Activated T-helper 2 cell treated with anti-CD3 and anti-CD28 coated beads, Interferon-gamma antibody, Interleukin-2, Interleukin-4, amounts not matched to agents 10 μg/mL and 5 μg/mL and 100 μg/mL, durations not matched to agents 14 hours and 24 hours and 36 hours (primary cell): ENCODE data around the gene GALK2. TPM values are rescaled to one million over a fixed set of nuclear protein-coding genes. Genes with fewer than 3 reads are reported as not detected.

Source experiments
- DNase-seq: peaks from one replicate; pipeline ENCODE4 v3.0.0; 2021; ENCODE audit warnings: low spot score
- H3K27ac Mint-ChIP-seq: one replicate; pipeline ENCODE4 v1.8.0; 2021; ENCODE audit warnings: mixed read lengths
- H3K27me3 Mint-ChIP-seq: one replicate; pipeline ENCODE4 v1.8.0; 2021; ENCODE audit warnings: low read depth, mixed read lengths
- H3K36me3 Mint-ChIP-seq: one replicate; pipeline ENCODE4 v1.8.0; 2021; ENCODE audit warnings: low read depth, mixed read lengths
- H3K4me1 Mint-ChIP-seq: one replicate; pipeline ENCODE4 v1.8.0; 2021; ENCODE audit warnings: low read depth, mixed read lengths
- H3K4me3 Mint-ChIP-seq: one replicate; pipeline ENCODE4 v1.8.0; 2021; ENCODE audit warnings: low read depth, mild to moderate bottlenecking, moderate library complexity, mixed read lengths
- H3K9me3 Mint-ChIP-seq: one replicate; pipeline ENCODE4 v1.8.0; 2021; ENCODE audit warnings: mixed read lengths
- intact Hi-C: fragments of 100-400 bp; cut with micrococcal nuclease; formaldehyde crosslinking; loops from one replicate; pipeline ENCODE4 v1.15.1; 2023
- total RNA-seq: library from RNA; stranded (reverse); gene quantifications from 2 replicates; pipeline ENCODE4 v1.2.3, GENCODE V29; 2022

The GALK2 gene
- total RNA-seq, 1 donor from 2014 or later, result 33.3 TPM

GRCh38 chr15:49308686-49309085 is 138.6 kb downstream of the GALK2 start:
- no peak for DNase-seq
- peaks cover 9% of the 10 kb centered on the region for H3K4me1 Mint-ChIP-seq
- intact Hi-C loops, result no loop called here
- H3K27ac Mint-ChIP-seq, result no peak overlapping the region
- H3K27me3 Mint-ChIP-seq, result no peaks in the 10 kb centered on the region
- peaks cover 26% of the 10 kb centered on the region for H3K36me3 Mint-ChIP-seq
- no peaks in the 10 kb centered on the region for H3K9me3 Mint-ChIP-seq
- H3K4me3 Mint-ChIP-seq, result no peak overlapping the region

DNA sequence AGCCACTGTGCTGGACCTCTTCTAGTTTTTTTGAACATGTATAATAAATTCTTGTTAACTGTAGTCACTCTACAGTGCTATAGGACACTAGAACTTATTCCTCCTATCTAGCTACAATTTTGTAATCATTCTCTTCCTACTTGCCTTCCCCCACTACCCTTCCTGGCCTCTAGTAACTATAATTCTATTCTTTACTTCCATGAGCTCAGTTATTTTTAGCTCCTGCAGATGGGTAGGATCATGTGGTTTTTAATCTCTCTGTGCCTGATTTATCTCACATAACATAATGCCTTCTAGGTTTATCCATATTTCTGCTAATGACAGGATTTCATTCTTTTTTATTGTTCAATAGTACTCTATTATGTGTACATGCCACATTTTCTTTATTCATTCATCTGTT is 139.8 kb downstream of the GALK2 start:
- H3K36me3 Mint-ChIP-seq, result peaks cover 18% of the 10 kb centered on the region
- peaks cover 9% of the 10 kb centered on the region for H3K4me1 Mint-ChIP-seq
- H3K27me3 Mint-ChIP-seq, result no peaks in the 10 kb centered on the region
- no peak for DNase-seq
- H3K27ac Mint-ChIP-seq, result no peak overlapping the region
- H3K4me3 Mint-ChIP-seq, result no peak overlapping the region
- intact Hi-C loops, result no loop called here
- H3K9me3 Mint-ChIP-seq, result no peaks in the 10 kb centered on the region

- H3K4me3 Mint-ChIP-seq, result no peak overlapping the region
- peaks cover 22% of the 10 kb centered on the region for H3K36me3 Mint-ChIP-seq
- no peak overlapping the region for H3K27ac Mint-ChIP-seq
- no peaks in the 10 kb centered on the region for H3K27me3 Mint-ChIP-seq
- DNase-seq, result no peak
- intact Hi-C loops, result no loop called here
- H3K4me1 Mint-ChIP-seq, result peaks cover 8% of the 10 kb centered on the region
- no peaks in the 10 kb centered on the region for H3K9me3 Mint-ChIP-seq
Measured at GRCh38 chr15:49313650-49314049, 143.6 kb downstream of the GALK2 start.

GRCh38 chr15:49314716-49315115 is 144.7 kb downstream of the GALK2 start:
- Mint-ChIP-seq H3K9me3 (no peaks in the 10 kb centered on the region), H3K4me3 (no peak overlapping the region), H3K4me1 (peaks cover 8% of the 10 kb centered on the region), H3K27ac (no peak overlapping the region), H3K27me3 (no peaks in the 10 kb centered on the region), H3K36me3 (peaks cover 19% of the 10 kb centered on the region)
- intact Hi-C loops, result no loop called here
- no peak for DNase-seq

- H3K4me3 Mint-ChIP-seq, result no peak overlapping the region
- no peaks in the 10 kb centered on the region for H3K27me3 Mint-ChIP-seq
- no peak for DNase-seq
- H3K4me1 Mint-ChIP-seq, result peaks cover 8% of the 10 kb centered on the region
- no peak overlapping the region for H3K27ac Mint-ChIP-seq
- intact Hi-C loops, result no loop called here
- H3K9me3 Mint-ChIP-seq, result no peaks in the 10 kb centered on the region
- H3K36me3 Mint-ChIP-seq, result peaks cover 21% of the 10 kb centered on the region
Measured at GRCh38 chr15:49315391-49315823, 145.4 kb downstream of the GALK2 start.

DNA sequence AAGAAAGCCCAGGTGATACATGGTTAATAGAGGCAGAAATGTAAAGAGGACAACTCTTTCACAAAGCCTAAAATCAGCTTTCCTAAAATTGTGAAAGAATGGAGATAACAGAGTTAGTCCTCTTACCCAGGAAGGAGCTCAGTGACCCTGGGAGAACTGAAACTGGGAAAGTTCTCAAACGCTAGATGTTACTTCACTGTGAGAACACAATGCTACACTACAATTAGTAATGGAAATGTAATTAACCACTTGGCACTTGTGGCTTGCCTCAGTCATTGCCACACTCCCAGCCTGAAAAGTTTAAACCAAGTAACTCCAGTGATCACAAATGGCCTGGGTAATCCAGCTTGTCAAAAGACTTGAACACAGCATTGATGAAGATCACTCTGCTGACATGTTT is 150.3 kb downstream of the GALK2 start:
- no peaks in the 10 kb centered on the region for H3K27me3 Mint-ChIP-seq
- H3K9me3 Mint-ChIP-seq, result no peaks in the 10 kb centered on the region
- H3K4me3 Mint-ChIP-seq, result no peak overlapping the region
- intact Hi-C loops, result no loop called here
- peaks cover 25% of the 10 kb centered on the region for H3K36me3 Mint-ChIP-seq
- no peak for DNase-seq
- peaks cover 2% of the 10 kb centered on the region for H3K4me1 Mint-ChIP-seq
- no peak overlapping the region for H3K27ac Mint-ChIP-seq

DNA sequence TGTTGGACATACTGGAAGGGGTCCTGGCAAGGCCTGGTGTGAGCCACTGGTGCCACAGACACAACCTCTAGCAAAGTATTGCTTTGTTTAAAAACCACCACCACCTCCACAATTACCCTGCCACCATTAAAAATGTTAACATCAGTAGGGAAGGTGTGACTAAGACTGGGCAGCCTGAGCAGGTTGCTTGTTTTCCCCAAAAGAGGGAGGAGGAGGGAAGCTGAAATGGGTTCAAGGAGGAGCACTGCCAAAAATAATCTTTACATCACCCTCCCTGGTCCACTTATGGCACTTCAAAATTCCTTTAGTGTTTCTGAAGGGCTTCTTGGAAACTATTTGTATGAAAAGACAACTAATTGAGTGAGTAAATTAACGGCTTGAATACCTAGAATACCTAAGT is 153.2 kb downstream of the GALK2 start:
- H3K4me1 Mint-ChIP-seq, result peaks cover 2% of the 10 kb centered on the region
- no peak overlapping the region for H3K4me3 Mint-ChIP-seq

GRCh38 chr15:49327927-49328326 is 157.9 kb downstream of the GALK2 start:
- Mint-ChIP-seq H3K9me3 (no peaks in the 10 kb centered on the region), H3K27me3 (no peaks in the 10 kb centered on the region), H3K4me3 (no peak overlapping the region), H3K27ac (no peak overlapping the region), H3K36me3 (peaks cover 5% of the 10 kb centered on the region), H3K4me1 (peaks cover 5% of the 10 kb centered on the region)
- DNase-seq, result no peak
- intact Hi-C loops, result no loop called here

More for the DNA sequence above, 153.2 kb downstream of the GALK2 start:
- Mint-ChIP-seq H3K27me3 (no peaks in the 10 kb centered on the region), H3K27ac (no peak overlapping the region), H3K36me3 (peaks cover 18% of the 10 kb centered on the region), H3K9me3 (no peaks in the 10 kb centered on the region)
- DNase-seq, result no peak
- intact Hi-C loops, result no loop called here

DNA sequence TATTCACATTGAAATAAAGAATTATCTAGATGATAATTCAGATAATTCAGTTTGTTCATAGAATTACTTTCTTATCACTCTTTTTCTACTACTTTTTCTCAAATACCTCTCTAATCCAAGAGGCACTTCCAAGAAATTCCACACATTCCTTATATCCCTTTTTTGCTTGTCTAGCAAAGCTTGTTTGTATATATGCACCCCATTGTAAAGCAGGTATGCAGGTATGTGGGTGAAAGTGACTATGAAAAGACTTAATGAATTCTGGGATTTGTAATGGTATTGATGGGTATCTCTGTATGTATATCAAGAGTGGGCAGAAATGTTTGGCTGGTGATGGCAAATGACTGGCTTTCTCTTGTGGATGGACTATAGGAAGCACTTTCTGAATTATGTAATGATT is 158.9 kb downstream of the GALK2 start:
- Mint-ChIP-seq H3K27me3 (no peaks in the 10 kb centered on the region), H3K36me3 (peaks cover 5% of the 10 kb centered on the region), H3K4me1 (peaks cover 3% of the 10 kb centered on the region), H3K4me3 (no peak overlapping the region), H3K9me3 (no peaks in the 10 kb centered on the region), H3K27ac (no peak overlapping the region)
- DNase-seq, result no peak
- intact Hi-C loops, result no loop called here

- peaks cover 5% of the 10 kb centered on the region for H3K36me3 Mint-ChIP-seq
- H3K4me1 Mint-ChIP-seq, result peaks cover 3% of the 10 kb centered on the region
- no peak overlapping the region for H3K27ac Mint-ChIP-seq
- no peaks in the 10 kb centered on the region for H3K27me3 Mint-ChIP-seq
- intact Hi-C loops, result loop anchor here (5.0 kb wide), 1 partner anchor 93 kb away; no protein-coding TSS in a partner anchor
- H3K4me3 Mint-ChIP-seq, result no peak overlapping the region
- H3K9me3 Mint-ChIP-seq, result no peaks in the 10 kb centered on the region
- no peak for DNase-seq
Measured at GRCh38 chr15:49330166-49330565, 160.1 kb downstream of the GALK2 start.

DNA sequence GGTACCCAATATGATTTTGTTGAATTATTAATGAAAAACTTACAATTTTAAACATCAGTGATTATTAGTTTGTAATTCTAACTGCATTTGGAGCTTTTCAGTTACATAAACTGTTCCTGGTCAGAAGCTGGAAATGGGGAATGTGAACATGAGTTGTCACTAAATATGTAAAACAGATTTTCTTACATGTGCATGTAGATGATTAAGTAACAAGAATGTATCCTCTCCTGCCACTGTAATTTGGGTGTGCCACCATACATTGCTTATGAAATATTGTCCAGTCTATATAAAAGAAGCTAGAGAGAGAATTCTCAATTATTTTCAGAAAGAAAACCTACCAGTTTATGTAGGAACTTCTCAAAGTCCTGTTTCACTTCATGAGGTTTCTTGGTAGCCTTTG is 161.4 kb downstream of the GALK2 start:
- no peaks in the 10 kb centered on the region for H3K9me3 Mint-ChIP-seq
- H3K4me1 Mint-ChIP-seq, result peaks cover 3% of the 10 kb centered on the region
- no peak overlapping the region for H3K27ac Mint-ChIP-seq
- H3K27me3 Mint-ChIP-seq, result no peaks in the 10 kb centered on the region
- intact Hi-C loops, result loop anchor here (5.0 kb wide), 1 partner anchor 94 kb away; no protein-coding TSS in a partner anchor
- no peak overlapping the region for H3K4me3 Mint-ChIP-seq
- DNase-seq, result no peak
- peaks cover 5% of the 10 kb centered on the region for H3K36me3 Mint-ChIP-seq

DNA sequence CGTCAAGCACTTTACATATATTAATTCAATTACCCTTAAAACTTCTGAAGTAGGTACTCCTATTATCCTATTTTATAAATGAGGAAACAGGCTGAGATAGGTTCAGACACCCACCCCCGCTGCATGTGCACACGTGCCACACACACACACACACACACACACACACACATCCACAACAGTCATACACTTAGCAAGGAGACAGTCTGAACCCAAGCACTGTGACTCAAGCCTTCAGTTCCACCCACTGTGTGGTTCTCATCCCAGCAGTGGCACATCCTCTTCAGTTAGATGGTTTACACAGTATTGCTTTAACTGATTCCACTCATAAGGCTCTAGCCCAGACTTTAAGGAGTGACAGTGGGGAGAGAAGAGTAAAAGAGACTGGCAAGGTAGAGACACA is 161.9 kb downstream of the GALK2 start:
- H3K36me3 Mint-ChIP-seq, result peaks cover 5% of the 10 kb centered on the region
- peaks cover 3% of the 10 kb centered on the region for H3K4me1 Mint-ChIP-seq
- no peaks in the 10 kb centered on the region for H3K9me3 Mint-ChIP-seq
- H3K4me3 Mint-ChIP-seq, result no peak overlapping the region
- intact Hi-C loops, result loop anchor here (5.0 kb wide), 1 partner anchor 95 kb away; no protein-coding TSS in a partner anchor
- no peaks in the 10 kb centered on the region for H3K27me3 Mint-ChIP-seq
- no peak overlapping the region for H3K27ac Mint-ChIP-seq
- no peak for DNase-seq

- H3K27ac Mint-ChIP-seq, result no peak overlapping the region
- H3K9me3 Mint-ChIP-seq, result peaks cover 18% of the 10 kb centered on the region
- H3K4me3 Mint-ChIP-seq, result no peak overlapping the region
- no peaks in the 10 kb centered on the region for H3K27me3 Mint-ChIP-seq
- peaks cover 11% of the 10 kb centered on the region for H3K36me3 Mint-ChIP-seq
- no peaks in the 10 kb centered on the region for H3K4me1 Mint-ChIP-seq
- DNase-seq, result no peak
- intact Hi-C loops, result no loop called here
Measured at GRCh38 chr15:49339656-49340055, 169.6 kb downstream of the GALK2 start.

- H3K4me1 Mint-ChIP-seq, result no peaks in the 10 kb centered on the region
- peaks cover 3% of the 10 kb centered on the region for H3K36me3 Mint-ChIP-seq
Measured at GRCh38 chr15:49343546-49343945, 173.5 kb downstream of the GALK2 start.

More at GRCh38 chr15:49343546-49343945, 173.5 kb downstream of the GALK2 start:
- H3K9me3 Mint-ChIP-seq, result peaks cover 18% of the 10 kb centered on the region
- no peak for DNase-seq
- H3K27me3 Mint-ChIP-seq, result no peaks in the 10 kb centered on the region
- no peak overlapping the region for H3K4me3 Mint-ChIP-seq
- no peak overlapping the region for H3K27ac Mint-ChIP-seq
- intact Hi-C loops, result no loop called here
